GM10266 (cell line): ENCODE measurements around the gene NUDT14.
A peak's percentile ranks its signal among the peaks of the same experiment; 100 is the strongest.

Experiments used
- DNase-seq: peaks from one replicate; pipeline ENCODE4 v3.0.0; 2012; ENCODE audit errors: extremely low spot score
- CTCF ChIP-seq: IDR thresholded peaks from 2 replicates; pipeline ENCODE4 v1.5.1; 2012; ENCODE audit warnings: mild to moderate bottlenecking, low read depth; ENCODE audit not compliant: control insufficient read depth, insufficient read depth; ENCODE audit errors: missing control alignments

NUDT14 gene

DNA sequence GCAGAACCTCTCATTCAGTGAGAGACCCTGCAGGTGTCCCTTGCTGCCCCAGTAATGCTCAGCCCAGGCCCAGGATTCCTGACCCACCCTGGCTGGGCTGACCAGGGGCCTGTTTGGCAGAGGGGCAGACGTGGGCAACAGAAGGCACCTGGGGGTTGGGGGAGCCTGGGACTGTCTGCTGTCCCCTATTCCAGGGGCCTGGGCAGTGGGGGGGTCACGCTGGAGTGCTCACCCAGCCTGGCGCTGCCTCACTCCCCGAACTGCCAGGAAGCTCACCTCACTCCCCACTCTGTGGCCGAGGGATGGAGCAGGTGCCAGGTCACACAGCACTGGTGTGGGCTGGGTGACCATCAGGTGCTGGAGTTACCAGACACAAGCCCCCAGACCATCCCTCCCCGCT lies 22.6 kb upstream of the NUDT14 start:
- TF ChIP-seq CTCF = no peak
- DNase-seq = no peak

DNA sequence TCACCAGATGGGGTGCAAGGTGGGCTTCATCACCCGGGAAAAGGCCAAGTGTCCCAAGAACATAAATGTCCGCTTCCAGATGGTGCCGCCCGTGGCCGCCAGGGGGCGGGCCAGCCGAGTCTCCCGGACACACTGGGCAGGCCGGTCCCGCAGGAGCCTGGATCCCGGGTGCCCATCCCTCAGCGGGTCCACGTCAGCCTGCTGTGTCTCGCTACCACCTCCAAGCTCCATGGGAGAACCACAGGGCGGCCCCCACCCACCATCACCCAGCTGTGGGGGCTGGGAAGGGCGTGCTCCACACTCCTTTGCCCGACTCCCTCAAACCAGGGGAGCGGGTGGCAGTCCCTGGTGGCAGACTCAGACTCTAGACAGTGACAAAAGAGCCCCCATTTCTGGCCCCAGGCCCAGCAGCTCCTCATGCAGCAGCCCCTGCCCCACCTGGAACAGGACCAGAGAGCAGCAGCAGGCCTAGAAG lies 22.0 kb upstream of the NUDT14 start:
- peak; percentile 87 for DNase-seq
- peak; percentile 87 for TF ChIP-seq CTCF

DNA sequence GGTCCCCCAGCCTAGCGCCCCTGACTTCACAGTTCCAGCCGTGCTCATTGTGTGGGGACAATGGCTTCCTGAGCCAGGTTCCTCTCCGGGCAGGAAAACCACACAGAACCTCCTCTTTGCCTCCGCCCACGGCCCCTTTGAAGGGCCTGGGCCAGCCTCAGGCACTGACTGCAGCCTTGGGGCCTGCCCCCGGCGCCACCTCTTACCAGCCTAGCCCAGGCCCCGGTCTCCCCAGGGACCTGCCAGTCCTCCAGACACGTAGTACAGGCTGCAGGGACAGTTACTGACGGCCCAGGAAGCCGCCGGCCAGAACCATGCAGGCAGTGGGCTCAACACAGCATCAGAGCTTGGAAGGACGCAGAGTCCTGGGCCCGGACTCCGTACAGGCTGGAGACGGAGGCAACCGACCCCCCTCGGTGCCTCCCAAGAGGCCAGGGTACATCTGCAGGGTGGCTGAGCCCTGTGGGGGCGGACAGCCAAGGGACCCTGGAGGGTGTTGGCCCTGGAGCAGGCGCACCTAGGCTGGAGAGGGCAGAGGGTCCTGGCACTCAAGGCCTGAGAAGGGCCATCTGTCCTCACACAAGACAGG lies 20.9 kb upstream of the NUDT14 start:
- TF ChIP-seq CTCF = no peak
- peak; percentile 68 for DNase-seq

GRCh38 chr14:105201156-105201924 lies 20.2 kb upstream of the NUDT14 start:
- DNase-seq = no peak
- TF ChIP-seq CTCF = peak; percentile 29

DNA sequence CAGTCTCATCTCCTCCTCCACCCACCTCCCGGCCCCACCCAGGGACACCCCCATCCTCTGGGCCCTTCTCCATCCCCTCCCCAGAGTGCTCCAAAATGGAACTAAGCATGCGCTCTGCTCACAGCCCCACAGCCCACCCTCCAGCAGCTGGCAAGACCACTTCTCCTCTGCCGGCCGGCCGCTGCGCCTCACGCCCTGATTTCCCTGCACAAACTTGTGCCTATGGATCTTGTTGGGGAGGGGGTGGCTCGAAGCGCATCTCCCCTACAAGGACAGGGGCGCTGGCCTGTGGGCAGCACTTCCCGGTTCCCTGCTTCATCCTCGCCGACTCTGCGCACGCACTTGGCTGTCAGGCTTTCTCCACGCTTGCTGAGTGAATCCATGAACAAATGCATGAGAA lies 19.5 kb upstream of the NUDT14 start:
- DNase-seq = no peak
- TF ChIP-seq CTCF = no peak

DNA sequence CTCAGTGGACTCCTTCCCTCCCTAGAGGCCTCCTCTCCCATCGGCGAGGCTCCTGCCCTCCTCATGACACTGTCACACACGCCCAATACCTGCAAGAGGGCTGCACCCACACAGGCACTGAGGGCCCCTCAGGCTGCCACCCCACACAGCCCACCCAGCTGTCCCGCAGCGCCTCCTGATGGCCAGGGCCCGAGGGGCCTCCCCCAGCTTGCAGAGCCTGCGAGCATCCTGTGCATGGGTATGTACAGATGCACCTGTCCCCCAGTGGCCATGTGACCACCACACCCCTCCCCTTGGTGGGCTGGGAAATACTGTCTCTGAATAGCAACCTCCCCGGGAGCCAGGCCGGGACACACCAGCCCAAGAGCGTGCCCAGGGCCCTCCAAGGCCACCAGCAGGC lies 19.0 kb upstream of the NUDT14 start:
- TF ChIP-seq CTCF = peak; percentile 20
- DNase-seq = no peak

DNA sequence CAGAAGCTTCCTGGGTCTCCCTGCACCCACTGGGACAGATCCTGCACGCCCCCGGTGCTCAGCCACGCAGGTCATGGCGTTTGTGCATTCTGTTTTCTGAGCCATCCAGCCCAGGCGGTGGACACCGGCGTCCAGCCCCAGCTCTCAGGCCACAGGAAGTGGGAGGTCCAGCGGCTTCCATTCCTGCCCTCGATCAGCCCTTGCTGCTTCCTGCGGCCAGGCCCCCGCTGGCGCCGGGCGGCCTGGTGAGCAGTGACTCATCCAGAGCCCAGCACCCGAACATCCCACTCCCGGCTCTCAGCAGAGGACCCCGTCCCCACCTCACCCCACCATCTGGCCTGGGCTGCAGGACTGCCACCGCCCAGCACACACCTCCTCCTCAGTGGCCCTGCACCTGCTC lies 18.0 kb upstream of the NUDT14 start:
- DNase-seq = no peak
- no peak for TF ChIP-seq CTCF
